GM04503 (cell line): Measurements from ENCODE around the gene MOB3B.

Experiments used
- DNase-seq: peaks from one replicate; pipeline ENCODE4 v3.0.0-alpha.2; 2012; ENCODE audit warnings: low read depth

Gene MOB3B

GRCh38 chr9:27529316-27530278 lies at the start of gene MOB3B:
Gene MOB3B (minus strand): TSS chr9:27529814. CDS start chr9:27455550, 74,264 bp downstream.
- DNase-seq: no peak

GRCh38 chr9:27573634-27574590 lies 44.3 kb upstream of the MOB3B start:
- peak; percentile 87 for DNase-seq

- peak; percentile 1 for DNase-seq
Observed at GRCh38 chr9:27572918-27573633, 43.5 kb upstream of the MOB3B start, which contains the start of gene C9orf72. Gene C9orf72 (minus strand): TSS chr9:27573481. CDS start chr9:27567120, 6,361 bp downstream.

GRCh38 chr9:27572566-27572917 lies 42.9 kb upstream of the MOB3B start:
- peak; percentile 12 for DNase-seq

GRCh38 chr9:27572061-27572460 lies 42.4 kb upstream of the MOB3B start:
- DNase-seq: no peak

GRCh38 chr9:27571011-27571410 lies 41.4 kb upstream of the MOB3B start:
- no peak for DNase-seq

- no peak for DNase-seq
Observed at GRCh38 chr9:27569406-27569805, 39.8 kb upstream of the MOB3B start.

- DNase-seq: no peak
Observed at GRCh38 chr9:27566118-27566517, 36.5 kb upstream of the MOB3B start.

GRCh38 chr9:27565696-27566095 lies 36.1 kb upstream of the MOB3B start:
- no peak for DNase-seq

GRCh38 chr9:27564670-27565069 lies 35.1 kb upstream of the MOB3B start:
- no peak for DNase-seq

GRCh38 chr9:27563738-27564430 lies 34.3 kb upstream of the MOB3B start:
- no peak for DNase-seq

GRCh38 chr9:27561685-27562084 lies 32.1 kb upstream of the MOB3B start:
- DNase-seq: no peak

- no peak for DNase-seq
Observed at GRCh38 chr9:27560457-27560856, 30.8 kb upstream of the MOB3B start.

- no peak for DNase-seq
Observed at GRCh38 chr9:27558307-27558706, 28.7 kb upstream of the MOB3B start.

- DNase-seq: no peak
Observed at GRCh38 chr9:27556470-27556869, 26.9 kb upstream of the MOB3B start.

GRCh38 chr9:27554712-27555111 lies 25.1 kb upstream of the MOB3B start:
- no peak for DNase-seq

GRCh38 chr9:27549196-27549755 lies 19.7 kb upstream of the MOB3B start:
- no peak for DNase-seq

GRCh38 chr9:27548055-27548741 lies 18.6 kb upstream of the MOB3B start:
- no peak for DNase-seq

GRCh38 chr9:27545471-27545870 lies 15.9 kb upstream of the MOB3B start:
- DNase-seq: no peak

GRCh38 chr9:27542508-27542907 lies 12.9 kb upstream of the MOB3B start:
- no peak for DNase-seq
